GM12801 (cell line): ENCODE data around the gene DNMT3L.
"Not testable (repeated sequence)": the region's sequence is repeated elsewhere in the genome, so short reads cannot be mapped to it uniquely, and the experiment has no call there.

Source experiments
- TF ChIP-seq, protein P1 (sequence below): IDR thresholded peaks from one replicate; pipeline ENCODE4 v1.5.1; 2011; ENCODE audit warnings: control low read depth; ENCODE audit not compliant: insufficient read length; ENCODE audit errors: extremely low read depth

Gene DNMT3L

DNA sequence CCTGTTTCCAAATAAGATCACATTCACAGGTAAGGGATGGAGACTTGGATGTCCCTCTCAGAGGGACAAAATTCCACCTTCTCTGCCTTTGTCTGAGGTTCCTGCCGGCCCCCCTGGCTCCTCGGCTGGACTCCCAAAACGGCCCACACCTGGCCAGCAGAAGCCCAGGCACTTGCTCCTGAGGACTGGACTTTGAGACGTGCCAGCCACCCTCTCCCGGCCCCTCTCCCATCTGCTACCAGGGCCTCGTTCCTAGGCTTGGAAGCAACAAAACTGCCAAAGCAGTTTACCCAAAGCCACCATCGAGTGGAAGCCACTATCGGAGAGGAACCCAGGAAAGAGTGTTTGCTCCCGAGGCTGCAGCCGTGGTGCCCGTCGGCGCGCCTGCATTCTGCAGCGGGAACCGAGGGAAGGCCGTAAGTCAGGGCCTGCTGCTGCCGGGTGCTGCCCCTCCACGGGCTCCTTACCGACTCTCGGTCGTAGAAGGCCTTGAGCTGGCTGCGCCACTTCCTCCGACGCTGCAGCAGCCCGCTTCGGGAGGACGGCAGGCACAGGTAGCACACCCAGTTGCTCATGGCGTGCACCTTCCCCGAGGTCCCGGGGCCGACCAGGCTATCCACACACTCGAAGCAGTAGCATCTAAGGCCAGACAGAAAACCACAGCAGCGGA lies 3.5 kb downstream of the DNMT3L start:
- TF ChIP-seq, protein P1, sequence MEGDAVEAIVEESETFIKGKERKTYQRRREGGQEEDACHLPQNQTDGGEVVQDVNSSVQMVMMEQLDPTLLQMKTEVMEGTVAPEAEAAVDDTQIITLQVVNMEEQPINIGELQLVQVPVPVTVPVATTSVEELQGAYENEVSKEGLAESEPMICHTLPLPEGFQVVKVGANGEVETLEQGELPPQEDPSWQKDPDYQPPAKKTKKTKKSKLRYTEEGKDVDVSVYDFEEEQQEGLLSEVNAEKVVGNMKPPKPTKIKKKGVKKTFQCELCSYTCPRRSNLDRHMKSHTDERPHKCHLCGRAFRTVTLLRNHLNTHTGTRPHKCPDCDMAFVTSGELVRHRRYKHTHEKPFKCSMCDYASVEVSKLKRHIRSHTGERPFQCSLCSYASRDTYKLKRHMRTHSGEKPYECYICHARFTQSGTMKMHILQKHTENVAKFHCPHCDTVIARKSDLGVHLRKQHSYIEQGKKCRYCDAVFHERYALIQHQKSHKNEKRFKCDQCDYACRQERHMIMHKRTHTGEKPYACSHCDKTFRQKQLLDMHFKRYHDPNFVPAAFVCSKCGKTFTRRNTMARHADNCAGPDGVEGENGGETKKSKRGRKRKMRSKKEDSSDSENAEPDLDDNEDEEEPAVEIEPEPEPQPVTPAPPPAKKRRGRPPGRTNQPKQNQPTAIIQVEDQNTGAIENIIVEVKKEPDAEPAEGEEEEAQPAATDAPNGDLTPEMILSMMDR = no peak

DNA sequence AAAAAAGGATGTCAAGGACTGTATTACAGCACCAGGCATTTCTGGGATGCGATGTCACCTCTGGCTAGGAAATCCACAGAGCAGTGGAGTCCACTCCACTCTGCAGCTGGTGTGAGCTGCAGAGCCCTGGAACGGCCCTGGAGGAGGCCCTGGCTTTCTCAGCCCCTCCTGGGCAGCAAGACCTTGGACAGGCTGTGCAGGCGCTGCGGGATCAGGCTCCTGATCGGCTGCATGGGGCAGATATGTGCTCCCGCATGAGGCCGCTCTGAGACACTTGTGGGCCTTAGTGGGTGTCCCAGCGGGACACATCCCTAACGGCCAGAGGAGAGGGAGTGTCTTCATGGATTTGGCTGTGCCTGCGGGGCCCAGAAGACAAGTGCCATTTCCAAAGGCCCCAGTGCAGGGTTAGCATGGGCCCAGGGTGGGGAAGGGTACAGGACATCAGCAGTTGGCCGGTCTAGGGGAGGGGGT lies 6.2 kb downstream of the DNMT3L start:
- TF ChIP-seq, protein P1 = no peak

DNA sequence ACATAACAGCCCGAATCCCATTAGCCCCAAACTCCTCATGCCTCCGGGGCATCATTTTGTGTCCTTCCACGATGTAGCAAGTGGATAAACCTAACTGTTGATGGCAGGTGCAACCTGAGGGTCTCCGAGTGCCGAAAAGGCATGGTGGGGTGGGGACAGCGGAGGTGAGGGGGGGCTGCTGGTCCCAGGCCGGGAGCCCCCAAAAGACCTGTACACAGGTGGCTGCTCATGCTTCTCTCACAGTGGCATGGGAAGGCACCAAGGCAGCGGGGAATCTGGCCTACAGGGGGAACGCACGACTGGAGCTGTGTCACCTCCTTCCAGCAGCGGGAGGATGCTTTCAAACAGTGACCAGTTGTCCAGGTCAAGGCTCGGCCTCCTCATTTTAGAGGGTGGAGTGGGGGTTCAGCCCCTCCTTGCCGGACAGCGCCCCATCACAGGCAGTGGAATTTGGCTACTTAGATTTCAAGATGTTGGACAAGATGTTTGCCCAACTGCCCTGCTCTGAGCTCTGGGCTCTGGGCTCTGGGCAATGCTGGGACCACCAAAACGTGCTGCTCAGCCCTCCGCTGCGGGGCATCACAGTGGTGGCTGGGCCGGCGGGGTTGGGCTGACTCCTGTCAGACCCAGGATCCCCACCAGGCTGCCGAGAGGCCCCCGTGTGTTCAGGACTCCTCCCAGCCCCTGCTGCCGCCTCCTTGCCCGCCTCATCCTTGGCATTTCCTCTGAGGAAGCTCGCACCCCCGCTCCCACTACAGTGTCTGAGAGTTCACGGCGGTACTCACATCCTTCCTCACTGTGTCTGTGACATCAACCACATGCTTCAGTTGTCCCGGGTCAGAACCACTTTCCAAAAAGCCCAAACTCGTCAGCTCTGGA lies 7.6 kb downstream of the DNMT3L start:
- TF ChIP-seq, protein P1 = no peak

DNA sequence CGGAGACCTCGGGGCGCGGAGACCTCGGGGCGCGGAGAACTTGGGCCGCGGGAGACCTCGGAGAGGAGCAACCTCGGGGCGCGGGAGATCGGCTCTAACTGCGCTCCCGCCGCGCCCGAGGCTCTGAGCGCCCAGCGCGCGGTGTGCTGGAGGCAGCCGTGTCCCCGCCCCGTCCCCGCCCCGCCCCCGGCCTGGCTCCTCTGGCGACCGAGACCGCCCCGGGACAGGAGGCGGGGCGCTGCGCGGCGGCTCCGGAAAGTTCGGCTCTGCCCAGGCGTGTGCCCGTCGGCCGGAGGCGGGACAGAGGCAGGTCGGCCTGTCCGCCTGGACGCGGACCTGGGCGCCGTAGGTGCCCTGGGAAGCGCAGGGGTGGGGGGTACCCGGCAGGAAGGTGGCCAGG lies 20.9 kb downstream of the DNMT3L start, which contains the start of gene ICOSLG:
Gene ICOSLG (minus strand): TSS at position 102 of the 400 bp plus-strand sequence. CDS start 126 bp downstream, outside the sequence.
- TF ChIP-seq, protein P1 = not testable (repeated sequence)

DNA sequence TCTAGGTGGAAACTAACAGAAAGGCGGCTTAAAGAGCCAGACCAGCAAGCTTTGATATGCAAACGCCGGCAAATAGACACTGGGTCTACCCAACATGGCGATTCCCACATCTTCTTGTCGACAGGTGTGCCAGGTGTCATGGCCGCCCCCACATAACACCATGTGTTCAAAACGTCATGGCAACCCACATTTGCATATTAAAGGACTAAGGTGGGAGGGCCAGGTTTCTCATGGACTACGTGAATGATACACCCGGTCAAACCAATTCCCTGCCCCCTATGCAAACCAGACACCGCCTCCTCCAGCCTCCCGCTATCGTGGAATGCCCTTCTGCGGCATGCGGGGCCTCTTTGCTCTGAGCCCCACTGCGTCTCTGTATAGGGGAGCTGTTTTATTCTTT lies 62.2 kb downstream of the DNMT3L start:
- TF ChIP-seq, protein P1 = no peak
